Right lobe of liver (tissue), 6 donors: ENCODE measurements around the gene TIA1. TPM values are rescaled to one million over a fixed set of nuclear protein-coding genes. Genes with fewer than 3 reads are reported as not detected.

Experiments
- ATAC-seq, 4 donors: fragments of 200-7000 bp; cut with Tn5 transposase; one replicate each; pipeline ENCODE4 v1.9.1; 2020; ENCODE audit warnings: mild to moderate bottlenecking in 4 of 4, moderate library complexity in 4 of 4
- DNase-seq, 3 donors: peaks; one replicate each; pipeline ENCODE4 v3.0.0-alpha.2; 2020
- H3K27ac ChIP-seq, 3 donors: fragments of 200-600 bp; one replicate each; pipeline ENCODE4 v1.8.0; 2022
- H3K27me3 ChIP-seq, 2 donors: fragments of 200-600 bp; one replicate each; pipeline ENCODE4 v1.8.0; 2022
- H3K36me3 ChIP-seq, 4 donors: fragments of 200-600 bp; sonication (generic) in 1 of 4; one replicate each; pipeline versions ENCODE4 v1.5.1 to v1.8.0; 2017 to 2022; ENCODE audit warnings: control low read depth in 1 of 4
- H3K4me1 ChIP-seq, 4 donors: fragments of 200-600 bp; sonication (generic) in 1 of 4; one replicate each; pipeline versions ENCODE4 v1.5.1 to v1.8.0; 2017 to 2022; ENCODE audit warnings: control low read depth in 1 of 4
- H3K4me3 ChIP-seq, 3 donors: fragments of 200-600 bp; one replicate each; pipeline ENCODE4 v1.8.0; 2022
- H3K9me3 ChIP-seq, 4 donors: fragments of 200-600 bp; sonication (generic) in 1 of 4; one replicate each; pipeline versions ENCODE4 v1.5.1 to v1.8.0; 2017 to 2022; ENCODE audit warnings: control low read depth in 1 of 4
- CTCF ChIP-seq, 4 donors: fragments of 200-600 bp in 3 of 4; fragments of 450-650 bp in 1 of 4; IDR thresholded peaks; one replicate each; pipeline versions ENCODE4 v1.5.1 to v1.8.0; 2016 to 2022; ENCODE audit warnings: antibody characterized with exemption in 4 of 4, mild to moderate bottlenecking in 2 of 4
- POLR2A ChIP-seq: fragments of 450-650 bp; IDR thresholded peaks from one replicate; pipeline ENCODE4 v1.6.1; 2017; ENCODE audit warnings: antibody characterized with exemption, mild to moderate bottlenecking
- WGBS: methylation state at CpG from one replicate; pipeline ENCODE4 v1.1.6; 2018; ENCODE audit warnings: low coverage, low lambda C conversion rate; ENCODE audit not compliant: insufficient coverage; ENCODE audit errors: missing lambda C conversion rate; 5-methylcytosine and 5-hydroxymethylcytosine counted together
- intact Hi-C, 2 donors: fragments of 100-400 bp; cut with DNase I; formaldehyde crosslinking; loops; one replicate each; pipeline versions ENCODE4 v1.11.2 to v1.14.1; 2022
- total RNA-seq, 6 experiments: library from RNA; depleted of rRNA in 2 of 6; stranded (reverse); fragments of >200 nt in 2 of 6; fragmentation: NEBNext Ultra II Directional in 3 of 6; extraction: Animal tissue kit (Norgen Biotek cat#: 25700) in 3 of 6; gene quantifications; one replicate each; pipeline versions ENCODE4 v1.1.0 to v1.2.4, GENCODE V29; 2016 to 2023
- donor health status: DM: no; HTN: yes; CAD: no.
- donor health status: DM: no; HTN: no; CAD: no.
- donor health status: DM: no; HTN: no; CAD: no.
- donor health status: DM: no; HTN: yes; CAD: no.
- donor health status: DM: no; HTN: yes; CAD: no.

Gene TIA1
- total RNA-seq, 6 experiments from 2014 or later: 27.5 to 44.2 (median 35.8) TPM

- H3K36me3 ChIP-seq: no peaks in the 10 kb centered on the region
- WGBS: 86% methylated on average over 5 of the region's 5 CpGs
- TF ChIP-seq CTCF (IDR thresholded peaks at IDR 0.05) (no peak), POLR2A (no peak)
Measured at GRCh38 chr2:70243806-70244584, 4.4 kb downstream of the TIA1 start.

GRCh38 chr2:70242552-70242951, 5.9 kb downstream of the TIA1 start:
- no peaks in the 10 kb centered on the region for H3K9me3 ChIP-seq
- WGBS: 81% methylated on average over 3 of the region's 4 CpGs
- H3K27me3 ChIP-seq: no peaks in the 10 kb centered on the region
- DNase-seq (no peak), ATAC-seq (no peak)
- intact Hi-C loops: no loop called here
- no peak overlapping the region for H3K4me3 ChIP-seq
- no peak overlapping the region for H3K27ac ChIP-seq
- no peaks in the 10 kb centered on the region for H3K36me3 ChIP-seq
- TF ChIP-seq POLR2A (no peak), CTCF (IDR thresholded peaks at IDR 0.05) (no peak)
- peaks cover 0 to 35% (median 11%) of the 10 kb centered on the region in 4 donors for H3K4me1 ChIP-seq

More at GRCh38 chr2:70243806-70244584, 4.4 kb downstream of the TIA1 start:
- H3K4me1 ChIP-seq: peaks cover 0 to 35% (median 11%) of the 10 kb centered on the region in 4 donors
- ATAC-seq: no peak
- intact Hi-C loops: no loop called here
- no peaks in the 10 kb centered on the region for H3K27me3 ChIP-seq
- no peak overlapping the region for H3K27ac ChIP-seq
- DNase-seq: no peak
- no peak overlapping the region for H3K4me3 ChIP-seq
- H3K9me3 ChIP-seq: no peaks in the 10 kb centered on the region

- ATAC-seq (no peak), DNase-seq (no peak)
- H3K36me3 ChIP-seq: no peaks in the 10 kb centered on the region
- WGBS: 88% methylated on average over 4 of the region's 8 CpGs
- no peaks in the 10 kb centered on the region for H3K9me3 ChIP-seq
- TF ChIP-seq CTCF (IDR thresholded peaks at IDR 0.05) (no peak), POLR2A (no peak)
- intact Hi-C loops: no loop called here
- H3K27me3 ChIP-seq: no peaks in the 10 kb centered on the region
- no peak overlapping the region for H3K27ac ChIP-seq
- peaks cover 0 to 27% (median 9%) of the 10 kb centered on the region in 4 donors for H3K4me1 ChIP-seq
- no peak overlapping the region for H3K4me3 ChIP-seq
Measured at GRCh38 chr2:70241340-70241739, 7.1 kb downstream of the TIA1 start.

GRCh38 chr2:70240599-70240998, 7.8 kb downstream of the TIA1 start:
- TF ChIP-seq POLR2A (no peak), CTCF (IDR thresholded peaks at IDR 0.05) (no peak)
- DNase-seq (no peak), ATAC-seq (no peak)
- Histone ChIP-seq H3K4me3 (no peak overlapping the region), H3K4me1 (peaks cover 0 to 21% (median 6%) of the 10 kb centered on the region in 4 donors), H3K27me3 (no peaks in the 10 kb centered on the region), H3K27ac (no peak overlapping the region), H3K36me3 (peaks cover 0 to 5% (median 0%) of the 10 kb centered on the region in 4 donors), H3K9me3 (no peaks in the 10 kb centered on the region)
- WGBS: 88% methylated on average over 3 of the region's 3 CpGs
- intact Hi-C loops: no loop called here
